SK-N-SH treated with all-trans-retinoic acid at 6 μM for 48 hours (cell line): ENCODE results near the gene CCDC188.

Experiments
- ATAC-seq: fragments of 200-7000 bp; cut with Tn5 transposase; 3 replicates; pipeline ENCODE4 v1.9.1; 2020; ENCODE audit warnings: mild to moderate bottlenecking, moderate library complexity
- ARNTL ChIP-seq: fragments of 450-650 bp; formaldehyde crosslinking; IDR thresholded peaks from 2 replicates; pipeline ENCODE4 v1.5.0; 2020; ENCODE audit warnings: low read depth, mild to moderate bottlenecking, moderate library complexity, borderline replicate concordance
- BACH2 ChIP-seq: fragments of 250-450 bp; sonication (Bioruptor Pico); IDR thresholded peaks from 2 replicates; pipeline ENCODE4 v1.9.0; 2021; ENCODE audit warnings: mild to moderate bottlenecking, borderline replicate concordance
- CSDC2 ChIP-seq: fragments of 250-450 bp; sonication (Bioruptor Pico); IDR thresholded peaks from 2 replicates; pipeline ENCODE4 v1.5.0; 2020; ENCODE audit warnings: mild to moderate bottlenecking, moderate library complexity
- ESRRG ChIP-seq: fragments of 250-450 bp; sonication (Bioruptor Pico); IDR thresholded peaks from 2 replicates; pipeline ENCODE4 v1.6.1; 2021; ENCODE audit warnings: mild to moderate bottlenecking
- GLIS3 ChIP-seq: fragments of 250-450 bp; sonication (Bioruptor Pico); IDR thresholded peaks from 2 replicates; pipeline ENCODE4 v1.5.0; 2020; ENCODE audit warnings: mild to moderate bottlenecking, moderate library complexity
- ISL1 ChIP-seq: fragments of 250-450 bp; sonication (Bioruptor Pico); IDR thresholded peaks from 2 replicates; pipeline ENCODE4 v2.1.2; 2022; ENCODE audit warnings: mild to moderate bottlenecking, moderate library complexity
- OSR1 ChIP-seq: fragments of 250-450 bp; sonication (Bioruptor Pico); IDR thresholded peaks from 2 replicates; pipeline ENCODE4 v1.8.0; 2022; ENCODE audit warnings: moderate library complexity, mild to moderate bottlenecking, inconsistent platforms
- RARB ChIP-seq: fragments of 250-450 bp; sonication (Bioruptor Pico); IDR thresholded peaks from 2 replicates; pipeline ENCODE4 v1.8.0; 2021; ENCODE audit warnings: mild to moderate bottlenecking, moderate library complexity
- SNAI2 ChIP-seq: fragments of 250-450 bp; sonication (Bioruptor Pico); IDR thresholded peaks from 2 replicates; pipeline ENCODE4 v1.5.0; 2020; ENCODE audit warnings: mild to moderate bottlenecking, moderate library complexity
- TCF4 ChIP-seq: fragments of 250-450 bp; sonication (Bioruptor Pico); IDR thresholded peaks from 2 replicates; pipeline ENCODE4 v1.8.0; 2021; ENCODE audit warnings: mild to moderate bottlenecking, moderate library complexity, borderline replicate concordance
- TOX ChIP-seq: fragments of 250-450 bp; sonication (Bioruptor Pico); IDR thresholded peaks from 2 replicates; pipeline ENCODE4 v1.8.0; 2021; ENCODE audit warnings: mild to moderate bottlenecking, moderate library complexity, borderline replicate concordance
- ZC3H10 ChIP-seq: fragments of 250-450 bp; sonication (Bioruptor Pico); IDR thresholded peaks from 2 replicates; pipeline ENCODE4 v1.5.1; 2021; ENCODE audit warnings: mild to moderate bottlenecking, moderate library complexity
- ZFP3 ChIP-seq: fragments of 250-450 bp; sonication (Bioruptor Pico); IDR thresholded peaks from 2 replicates; pipeline ENCODE4 v1.5.0; 2020; ENCODE audit warnings: mild to moderate bottlenecking, moderate library complexity
- ZFP30 ChIP-seq: fragments of 450-650 bp; formaldehyde crosslinking; IDR thresholded peaks from 2 replicates; pipeline ENCODE4 v1.5.0; 2022; ENCODE audit warnings: mild to moderate bottlenecking, moderate library complexity
- ZNF565 ChIP-seq: fragments of 450-650 bp; formaldehyde crosslinking; conservative IDR thresholded peaks from 2 replicates; pipeline ENCODE4 v1.5.0; 2020; ENCODE audit warnings: low read depth, mild to moderate bottlenecking, moderate library complexity
- ZNF70 ChIP-seq: fragments of 450-650 bp; formaldehyde crosslinking; IDR thresholded peaks from 2 replicates; pipeline ENCODE4 v1.5.0; 2020; ENCODE audit warnings: mild to moderate bottlenecking, moderate library complexity
- ZNF8 ChIP-seq: fragments of 450-650 bp; formaldehyde crosslinking; IDR thresholded peaks from 2 replicates; pipeline ENCODE4 v1.5.0; 2020; ENCODE audit warnings: mild to moderate bottlenecking, moderate library complexity
- TF ChIP-seq, protein P1 (sequence below): fragments of 250-450 bp; sonication (Bioruptor Pico); IDR thresholded peaks from 2 replicates; pipeline ENCODE4 v1.5.0; 2020; ENCODE audit warnings: mild to moderate bottlenecking, moderate library complexity
- TF ChIP-seq, protein P2 (sequence below): fragments of 250-450 bp; sonication (Bioruptor Pico); IDR thresholded peaks from 2 replicates; pipeline ENCODE4 v1.5.1; 2021; ENCODE audit warnings: mild to moderate bottlenecking, moderate library complexity
- TF ChIP-seq, protein P3 (sequence below): fragments of 250-450 bp; sonication (Bioruptor Pico); IDR thresholded peaks from 2 replicates; pipeline ENCODE4 v1.8.0; 2020; ENCODE audit warnings: mild to moderate bottlenecking, moderate library complexity, borderline replicate concordance
- TF ChIP-seq, protein P4 (sequence below): fragments of 250-450 bp; sonication (Bioruptor Pico); IDR thresholded peaks from 2 replicates; pipeline ENCODE4 v1.8.0; 2021; ENCODE audit warnings: low read depth, mild to moderate bottlenecking, moderate library complexity, borderline replicate concordance
- TF ChIP-seq, protein P5 (sequence below): fragments of 250-450 bp; sonication (Bioruptor Pico); IDR thresholded peaks from 2 replicates; pipeline ENCODE4 v1.5.1; 2020; ENCODE audit warnings: low read depth, mild to moderate bottlenecking, moderate library complexity

The CCDC188 gene

DNA sequence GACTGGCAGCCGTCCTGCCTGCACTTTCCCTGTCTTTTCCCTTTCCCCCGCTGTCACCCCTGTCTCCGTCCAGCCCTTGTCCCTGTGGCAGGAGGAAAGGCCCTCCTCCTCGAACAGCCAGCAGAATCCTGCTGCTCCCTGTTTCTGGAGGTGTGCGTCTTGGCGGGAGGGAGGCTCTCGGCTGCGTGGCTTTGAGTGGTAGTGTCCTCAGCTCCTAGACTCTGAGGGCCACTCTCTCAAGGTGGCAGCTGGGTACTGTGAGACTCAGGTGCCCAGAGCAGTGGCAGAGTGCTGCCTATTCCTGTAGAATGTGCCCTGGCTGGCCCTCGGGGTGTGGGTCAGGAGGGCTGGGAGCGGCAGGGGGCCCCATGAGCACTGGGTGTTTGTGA, 44.0 kb downstream of the CCDC188 start (continued):
- TF ChIP-seq ZC3H10 (no peak), ZNF565 (CRISPR knock-in tag) (no peak), ZFP3 (CRISPR knock-in tag) (no peak), SNAI2 (CRISPR knock-in tag) (no peak), ARNTL (CRISPR knock-in tag) (no peak), ZNF8 (CRISPR knock-in tag) (no peak)
- TF ChIP-seq, all 23 proteins: peak for 0

DNA sequence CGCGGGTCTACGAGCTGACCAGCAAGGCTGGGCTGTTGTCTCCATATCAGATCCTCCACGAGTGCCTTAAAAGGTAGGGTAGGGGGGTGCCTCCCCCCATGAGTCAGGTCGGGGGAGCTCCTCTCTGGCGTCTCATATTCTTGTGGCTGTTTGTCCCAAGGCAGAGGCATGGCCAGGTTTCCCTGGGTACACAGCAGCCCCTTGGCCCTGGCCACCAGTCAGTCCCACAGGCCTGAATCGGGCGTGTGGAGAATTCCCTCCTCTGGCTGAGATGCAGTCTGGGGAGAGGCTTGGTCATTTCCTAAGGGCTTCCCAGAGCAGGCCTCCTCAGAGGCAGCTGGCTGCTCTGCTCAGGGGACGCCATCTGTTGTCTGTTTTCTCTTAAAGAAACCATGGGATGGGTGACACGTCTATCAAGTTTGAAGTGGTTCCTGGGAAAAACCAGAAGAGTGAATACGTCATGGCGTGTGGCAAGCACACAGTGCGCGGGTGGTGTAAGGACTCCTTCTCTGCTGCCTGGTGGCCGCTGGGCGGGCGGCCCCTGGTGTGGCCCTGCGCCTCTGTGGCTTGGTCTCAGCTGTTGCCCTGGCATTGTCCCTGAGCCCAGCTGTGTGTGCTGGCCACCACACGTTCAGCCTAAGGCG, 44.5 kb downstream of the CCDC188 start:
- TF ChIP-seq, protein P1, sequence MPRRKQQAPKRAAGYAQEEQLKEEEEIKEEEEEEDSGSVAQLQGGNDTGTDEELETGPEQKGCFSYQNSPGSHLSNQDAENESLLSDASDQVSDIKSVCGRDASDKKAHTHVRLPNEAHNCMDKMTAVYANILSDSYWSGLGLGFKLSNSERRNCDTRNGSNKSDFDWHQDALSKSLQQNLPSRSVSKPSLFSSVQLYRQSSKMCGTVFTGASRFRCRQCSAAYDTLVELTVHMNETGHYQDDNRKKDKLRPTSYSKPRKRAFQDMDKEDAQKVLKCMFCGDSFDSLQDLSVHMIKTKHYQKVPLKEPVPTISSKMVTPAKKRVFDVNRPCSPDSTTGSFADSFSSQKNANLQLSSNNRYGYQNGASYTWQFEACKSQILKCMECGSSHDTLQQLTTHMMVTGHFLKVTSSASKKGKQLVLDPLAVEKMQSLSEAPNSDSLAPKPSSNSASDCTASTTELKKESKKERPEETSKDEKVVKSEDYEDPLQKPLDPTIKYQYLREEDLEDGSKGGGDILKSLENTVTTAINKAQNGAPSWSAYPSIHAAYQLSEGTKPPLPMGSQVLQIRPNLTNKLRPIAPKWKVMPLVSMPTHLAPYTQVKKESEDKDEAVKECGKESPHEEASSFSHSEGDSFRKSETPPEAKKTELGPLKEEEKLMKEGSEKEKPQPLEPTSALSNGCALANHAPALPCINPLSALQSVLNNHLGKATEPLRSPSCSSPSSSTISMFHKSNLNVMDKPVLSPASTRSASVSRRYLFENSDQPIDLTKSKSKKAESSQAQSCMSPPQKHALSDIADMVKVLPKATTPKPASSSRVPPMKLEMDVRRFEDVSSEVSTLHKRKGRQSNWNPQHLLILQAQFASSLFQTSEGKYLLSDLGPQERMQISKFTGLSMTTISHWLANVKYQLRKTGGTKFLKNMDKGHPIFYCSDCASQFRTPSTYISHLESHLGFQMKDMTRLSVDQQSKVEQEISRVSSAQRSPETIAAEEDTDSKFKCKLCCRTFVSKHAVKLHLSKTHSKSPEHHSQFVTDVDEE (CRISPR knock-in tag) = no peak
- TF ChIP-seq TCF4 (CRISPR knock-in tag) = no peak
- TF ChIP-seq ZC3H10 = no peak
- no peak for TF ChIP-seq ESRRG
- no peak for TF ChIP-seq GLIS3
- no peak for TF ChIP-seq ZFP30 (CRISPR knock-in tag)
- no peak for TF ChIP-seq ZNF70 (CRISPR knock-in tag)
- no peak for TF ChIP-seq CSDC2
- TF ChIP-seq BACH2 = no peak
- TF ChIP-seq ISL1 (CRISPR knock-in tag) = no peak
- TF ChIP-seq, protein P2, sequence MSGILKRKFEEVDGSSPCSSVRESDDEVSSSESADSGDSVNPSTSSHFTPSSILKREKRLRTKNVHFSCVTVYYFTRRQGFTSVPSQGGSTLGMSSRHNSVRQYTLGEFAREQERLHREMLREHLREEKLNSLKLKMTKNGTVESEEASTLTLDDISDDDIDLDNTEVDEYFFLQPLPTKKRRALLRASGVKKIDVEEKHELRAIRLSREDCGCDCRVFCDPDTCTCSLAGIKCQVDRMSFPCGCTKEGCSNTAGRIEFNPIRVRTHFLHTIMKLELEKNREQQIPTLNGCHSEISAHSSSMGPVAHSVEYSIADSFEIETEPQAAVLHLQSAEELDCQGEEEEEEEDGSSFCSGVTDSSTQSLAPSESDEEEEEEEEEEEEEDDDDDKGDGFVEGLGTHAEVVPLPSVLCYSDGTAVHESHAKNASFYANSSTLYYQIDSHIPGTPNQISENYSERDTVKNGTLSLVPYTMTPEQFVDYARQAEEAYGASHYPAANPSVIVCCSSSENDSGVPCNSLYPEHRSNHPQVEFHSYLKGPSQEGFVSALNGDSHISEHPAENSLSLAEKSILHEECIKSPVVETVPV (CRISPR knock-in tag) = no peak
- no peak for TF ChIP-seq RARB
- TF ChIP-seq OSR1 (CRISPR knock-in tag) = no peak
- TF ChIP-seq, all 23 proteins: peak for 0
- no peak for ATAC-seq

DNA sequence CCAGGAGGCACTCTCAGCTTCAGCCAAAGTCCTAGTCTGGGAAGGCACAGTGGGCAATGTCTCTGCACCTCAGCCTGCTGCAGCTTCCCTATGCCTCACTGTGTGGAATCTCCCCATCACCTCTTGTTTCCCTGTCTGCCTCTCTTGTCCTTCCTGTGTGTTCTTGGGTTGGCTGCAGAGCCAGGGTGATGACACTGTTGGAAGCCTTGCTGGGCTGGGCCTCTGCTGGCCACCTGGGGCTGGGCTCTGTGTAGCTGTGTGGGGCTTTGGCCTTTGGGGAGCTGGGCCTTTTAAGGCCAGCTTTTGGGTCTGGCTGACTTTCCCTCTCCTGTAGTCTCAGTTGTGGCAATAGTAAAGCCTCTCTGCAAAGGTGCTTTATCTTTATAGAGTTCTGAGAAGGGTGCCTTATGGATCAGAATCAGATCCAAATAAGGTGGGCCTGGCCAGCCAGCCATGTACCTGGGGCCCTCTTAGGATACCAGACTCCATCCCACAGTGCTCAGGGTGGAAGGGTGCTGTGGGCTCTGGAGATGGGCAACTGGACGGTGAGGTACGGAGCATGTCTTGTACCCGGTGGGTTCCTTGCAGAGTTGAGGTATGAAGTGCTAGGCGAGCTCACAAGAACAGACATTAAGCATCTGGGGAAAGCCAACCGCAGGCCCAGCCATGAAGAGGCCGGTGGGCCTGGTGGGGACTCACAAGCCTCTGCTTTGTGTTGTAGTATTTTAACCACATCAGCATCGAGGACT, 45.2 kb downstream of the CCDC188 start:
- TF ChIP-seq, protein P1 (CRISPR knock-in tag) = no peak
- TF ChIP-seq ARNTL (CRISPR knock-in tag) = no peak
- TF ChIP-seq OSR1 (CRISPR knock-in tag) = no peak
- TF ChIP-seq TOX (CRISPR knock-in tag) = no peak
- TF ChIP-seq ZC3H10 = no peak
- TF ChIP-seq, protein P3, sequence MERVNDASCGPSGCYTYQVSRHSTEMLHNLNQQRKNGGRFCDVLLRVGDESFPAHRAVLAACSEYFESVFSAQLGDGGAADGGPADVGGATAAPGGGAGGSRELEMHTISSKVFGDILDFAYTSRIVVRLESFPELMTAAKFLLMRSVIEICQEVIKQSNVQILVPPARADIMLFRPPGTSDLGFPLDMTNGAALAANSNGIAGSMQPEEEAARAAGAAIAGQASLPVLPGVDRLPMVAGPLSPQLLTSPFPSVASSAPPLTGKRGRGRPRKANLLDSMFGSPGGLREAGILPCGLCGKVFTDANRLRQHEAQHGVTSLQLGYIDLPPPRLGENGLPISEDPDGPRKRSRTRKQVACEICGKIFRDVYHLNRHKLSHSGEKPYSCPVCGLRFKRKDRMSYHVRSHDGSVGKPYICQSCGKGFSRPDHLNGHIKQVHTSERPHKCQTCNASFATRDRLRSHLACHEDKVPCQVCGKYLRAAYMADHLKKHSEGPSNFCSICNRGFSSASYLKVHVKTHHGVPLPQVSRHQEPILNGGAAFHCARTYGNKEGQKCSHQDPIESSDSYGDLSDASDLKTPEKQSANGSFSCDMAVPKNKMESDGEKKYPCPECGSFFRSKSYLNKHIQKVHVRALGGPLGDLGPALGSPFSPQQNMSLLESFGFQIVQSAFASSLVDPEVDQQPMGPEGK = no peak
- TF ChIP-seq GLIS3 = no peak
- TF ChIP-seq, protein P2 (CRISPR knock-in tag) = no peak
- no peak for TF ChIP-seq ZNF70 (CRISPR knock-in tag)
- TF ChIP-seq, protein P4, sequence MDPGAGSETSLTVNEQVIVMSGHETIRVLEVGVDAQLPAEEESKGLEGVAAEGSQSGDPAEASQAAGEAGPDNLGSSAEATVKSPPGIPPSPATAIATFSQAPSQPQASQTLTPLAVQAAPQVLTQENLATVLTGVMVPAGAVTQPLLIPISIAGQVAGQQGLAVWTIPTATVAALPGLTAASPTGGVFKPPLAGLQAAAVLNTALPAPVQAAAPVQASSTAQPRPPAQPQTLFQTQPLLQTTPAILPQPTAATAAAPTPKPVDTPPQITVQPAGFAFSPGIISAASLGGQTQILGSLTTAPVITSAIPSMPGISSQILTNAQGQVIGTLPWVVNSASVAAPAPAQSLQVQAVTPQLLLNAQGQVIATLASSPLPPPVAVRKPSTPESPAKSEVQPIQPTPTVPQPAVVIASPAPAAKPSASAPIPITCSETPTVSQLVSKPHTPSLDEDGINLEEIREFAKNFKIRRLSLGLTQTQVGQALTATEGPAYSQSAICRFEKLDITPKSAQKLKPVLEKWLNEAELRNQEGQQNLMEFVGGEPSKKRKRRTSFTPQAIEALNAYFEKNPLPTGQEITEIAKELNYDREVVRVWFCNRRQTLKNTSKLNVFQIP (CRISPR knock-in tag) = no peak
- no peak for TF ChIP-seq TCF4 (CRISPR knock-in tag)
- TF ChIP-seq ZFP30 (CRISPR knock-in tag) = no peak
- no peak for TF ChIP-seq ZNF8 (CRISPR knock-in tag)
- TF ChIP-seq, protein P5, sequence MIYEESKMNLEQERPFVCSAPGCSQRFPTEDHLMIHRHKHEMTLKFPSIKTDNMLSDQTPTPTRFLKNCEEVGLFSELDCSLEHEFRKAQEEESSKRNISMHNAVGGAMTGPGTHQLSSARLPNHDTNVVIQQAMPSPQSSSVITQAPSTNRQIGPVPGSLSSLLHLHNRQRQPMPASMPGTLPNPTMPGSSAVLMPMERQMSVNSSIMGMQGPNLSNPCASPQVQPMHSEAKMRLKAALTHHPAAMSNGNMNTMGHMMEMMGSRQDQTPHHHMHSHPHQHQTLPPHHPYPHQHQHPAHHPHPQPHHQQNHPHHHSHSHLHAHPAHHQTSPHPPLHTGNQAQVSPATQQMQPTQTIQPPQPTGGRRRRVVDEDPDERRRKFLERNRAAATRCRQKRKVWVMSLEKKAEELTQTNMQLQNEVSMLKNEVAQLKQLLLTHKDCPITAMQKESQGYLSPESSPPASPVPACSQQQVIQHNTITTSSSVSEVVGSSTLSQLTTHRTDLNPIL = no peak
- no peak for TF ChIP-seq RARB
- ATAC-seq = no peak
